Globus pallidus (tissue), 1 donor: ENCODE data around the gene LRRC56.

Experiments
- DNase-seq: peaks from one replicate; pipeline ENCODE4 v3.0.0-alpha.2; 2015; ENCODE audit warnings: low spot score

The LRRC56 gene

GRCh38 chr11:539971-540481 lies 2.7 kb downstream of the LRRC56 start:
- DNase-seq: no peak

DNA sequence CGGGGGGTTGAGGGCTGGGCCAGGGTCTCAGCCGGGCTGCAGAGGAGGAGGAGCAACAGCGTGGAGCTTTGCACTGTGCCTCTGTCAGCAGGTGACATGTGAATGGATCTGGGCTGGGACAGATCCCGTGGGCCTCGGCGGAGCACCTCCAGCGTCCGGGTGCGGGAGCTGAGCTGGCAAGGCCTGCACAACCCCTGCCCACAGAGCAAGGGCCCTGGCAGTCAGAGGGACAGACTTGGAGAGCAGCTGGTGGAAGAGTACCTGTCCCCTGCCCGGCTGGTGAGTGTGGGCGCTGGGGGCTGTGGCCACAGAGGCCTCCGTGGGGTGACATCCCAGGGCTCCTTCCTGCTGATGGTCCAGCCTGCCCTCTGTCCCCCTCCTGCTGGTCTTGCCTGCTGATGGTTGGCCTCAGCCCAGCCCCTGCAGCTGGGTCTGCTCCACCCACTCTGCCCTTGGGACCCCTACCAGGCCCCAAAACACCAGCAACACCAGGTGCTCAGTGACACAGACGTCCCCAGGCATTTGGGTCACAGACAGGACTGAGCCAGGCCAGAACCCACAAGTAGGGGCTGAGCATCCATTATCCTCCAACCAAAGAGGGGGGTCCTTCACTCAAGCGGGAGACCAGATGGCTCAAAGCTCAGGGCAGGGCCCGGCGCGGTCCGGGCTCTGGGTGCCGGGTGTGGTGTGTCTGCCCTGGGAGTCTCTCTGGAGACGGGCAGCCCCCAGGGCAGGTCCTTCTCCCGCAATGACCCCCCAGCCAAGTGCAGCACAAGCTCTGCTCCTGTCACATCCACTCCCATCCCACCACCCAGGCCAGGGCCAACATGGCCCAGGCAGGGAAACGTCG lies 3.5 kb downstream of the LRRC56 start:
- DNase-seq: no peak

DNA sequence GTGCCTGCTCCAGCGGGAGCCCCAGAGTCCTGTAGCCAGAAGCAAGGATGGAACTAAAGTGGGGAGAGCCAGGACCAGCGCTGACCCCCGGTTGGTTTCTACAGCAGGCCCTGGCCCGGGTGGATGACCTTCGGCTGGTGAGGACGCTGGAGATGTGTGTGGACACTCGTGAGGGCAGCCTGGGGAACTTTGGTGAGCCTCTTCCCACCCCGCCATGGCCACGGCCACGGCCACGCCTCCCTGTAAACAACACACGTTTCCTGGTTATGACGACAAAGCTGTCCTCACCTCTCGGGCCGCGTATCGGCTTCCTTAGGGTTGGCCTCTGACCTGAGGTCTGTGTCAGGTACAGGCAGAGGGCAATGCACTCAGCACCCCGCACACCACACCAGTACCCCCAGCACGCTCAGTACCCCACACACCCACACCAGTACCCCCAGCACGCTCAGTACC lies 4.1 kb downstream of the LRRC56 start:
- DNase-seq: no peak

DNA sequence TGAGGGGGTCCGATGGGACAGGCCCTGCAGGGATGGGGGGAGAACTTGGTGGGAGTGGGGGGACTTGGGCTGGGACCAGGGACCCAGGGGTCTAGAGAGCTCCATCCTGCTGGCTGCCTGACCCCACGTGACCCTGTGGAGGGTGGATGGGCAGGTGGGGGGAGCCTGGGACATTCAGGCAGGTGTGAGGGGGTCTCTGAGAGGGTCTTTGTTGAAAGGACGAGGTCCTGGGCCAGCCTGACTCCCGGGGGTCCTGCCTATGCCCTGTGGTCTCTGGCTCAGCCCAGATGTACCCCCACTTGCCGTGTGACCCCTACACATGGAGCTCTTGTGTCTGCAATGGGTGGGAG lies 7.5 kb downstream of the LRRC56 start:
- DNase-seq: no peak

- no peak for DNase-seq
Observed at GRCh38 chr11:545171-545570, 7.8 kb downstream of the LRRC56 start.

DNA sequence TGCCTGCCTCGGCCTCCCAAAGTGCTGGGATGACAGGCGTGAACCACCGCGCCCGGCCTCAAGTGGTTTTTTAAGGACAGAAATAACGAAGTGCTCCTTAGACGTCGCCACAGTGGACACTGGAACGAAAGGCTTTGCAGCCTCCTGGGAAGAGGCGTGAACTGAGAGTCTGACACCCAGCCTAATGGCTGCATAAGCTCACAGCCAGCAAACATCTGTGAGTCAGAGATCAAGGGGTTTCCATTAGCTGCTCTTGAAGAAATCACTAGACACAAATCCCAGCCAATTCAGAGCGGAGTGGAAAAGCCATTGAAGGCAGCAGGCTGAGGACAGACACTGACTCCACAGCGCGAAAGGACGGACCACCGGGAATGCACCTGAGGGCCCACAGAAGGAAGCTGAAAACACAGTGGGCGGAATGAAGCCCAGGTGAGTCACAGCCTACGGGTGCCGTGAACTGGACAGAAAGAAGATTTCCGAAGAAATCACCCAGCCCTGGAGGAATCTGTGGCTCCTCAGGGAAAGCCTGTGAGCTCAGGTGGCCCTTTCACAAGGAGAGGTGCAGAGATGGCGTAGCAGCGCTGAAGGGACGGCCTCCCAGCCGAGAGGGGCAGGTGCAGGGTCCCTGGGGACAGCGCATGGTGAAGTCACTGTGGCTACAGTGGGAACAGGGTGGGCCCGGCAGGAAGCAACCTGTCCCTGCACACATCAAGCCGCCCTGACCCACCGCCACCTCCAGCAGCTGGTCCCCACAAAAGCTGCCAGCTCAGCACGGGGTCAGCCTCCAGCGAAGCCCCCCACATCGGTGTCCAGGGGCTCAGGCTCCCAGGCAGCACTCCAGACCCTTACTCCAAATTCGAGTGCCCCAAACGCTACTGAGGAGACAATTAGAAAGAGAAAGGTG lies 11.6 kb downstream of the LRRC56 start:
- DNase-seq: no peak

DNA sequence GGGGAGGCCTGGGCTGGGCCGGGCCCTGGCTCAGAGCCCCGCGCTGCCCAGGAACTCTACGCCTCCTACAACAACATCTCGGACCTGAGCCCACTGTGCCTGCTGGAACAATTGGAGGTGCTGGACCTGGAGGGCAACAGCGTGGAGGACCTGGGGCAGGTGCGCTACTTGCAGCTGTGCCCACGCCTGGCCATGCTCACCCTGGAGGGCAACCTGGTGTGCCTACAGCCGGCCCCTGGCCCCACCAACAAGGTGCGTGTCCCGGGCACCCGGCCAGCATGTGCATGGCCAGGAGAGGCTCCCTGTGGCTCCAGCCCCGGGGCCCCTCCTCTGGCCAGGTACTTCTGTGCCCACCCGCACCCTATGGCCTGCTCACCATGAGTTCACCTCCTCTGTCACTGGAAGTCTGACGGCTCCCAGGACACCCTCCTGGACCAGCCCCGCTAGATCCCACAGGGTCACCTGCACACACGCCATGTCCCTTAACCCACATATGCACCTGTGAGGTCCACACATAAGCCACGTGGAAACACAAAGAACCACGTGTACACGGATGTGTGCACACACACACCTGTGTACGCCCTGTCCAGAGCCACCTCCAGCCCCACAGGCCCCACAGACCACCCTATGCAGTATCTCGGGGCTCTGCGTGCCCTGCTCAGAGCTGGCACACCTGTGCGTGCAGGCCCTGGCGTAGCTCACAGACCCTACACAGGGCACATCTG lies 12.9 kb downstream of the LRRC56 start:
- DNase-seq: no peak

DNA sequence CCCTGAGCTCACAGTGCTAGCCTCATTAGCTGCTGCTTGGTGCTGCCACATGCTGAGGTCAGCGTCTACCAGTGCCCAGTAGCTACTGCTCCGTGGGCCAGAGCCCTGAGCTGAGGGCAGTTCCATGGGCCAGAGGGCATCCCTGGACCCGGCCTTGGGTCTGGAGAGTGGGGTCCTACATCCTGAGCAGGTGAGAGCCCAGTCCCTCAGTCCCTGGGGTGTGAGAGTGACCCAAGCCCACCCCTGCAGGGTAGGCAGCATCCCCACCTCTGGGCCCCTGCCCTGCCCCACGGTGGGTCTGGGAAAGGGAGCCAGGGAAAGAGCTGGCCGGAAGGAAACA lies 13.4 kb downstream of the LRRC56 start:
- no peak for DNase-seq

DNA sequence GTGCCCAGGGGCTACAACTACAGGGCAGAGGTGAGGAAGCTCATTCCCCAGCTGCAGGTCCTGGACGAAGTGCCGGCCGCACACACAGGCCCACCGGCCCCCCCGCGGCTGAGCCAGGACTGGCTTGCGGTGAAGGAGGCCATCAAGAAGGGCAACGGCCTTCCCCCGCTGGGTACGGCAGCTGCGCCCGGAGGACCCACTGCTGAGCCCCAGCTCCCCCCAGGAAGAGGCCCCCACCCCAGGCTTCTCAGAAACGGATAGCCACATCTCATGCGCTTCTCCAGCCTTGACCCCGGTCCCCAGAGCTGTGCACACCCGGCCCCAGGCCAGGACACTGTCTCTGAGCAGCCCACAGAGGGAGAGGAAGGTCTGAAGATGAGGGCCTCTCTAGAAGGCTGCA lies 13.8 kb downstream of the LRRC56 start:
- no peak for DNase-seq

DNA sequence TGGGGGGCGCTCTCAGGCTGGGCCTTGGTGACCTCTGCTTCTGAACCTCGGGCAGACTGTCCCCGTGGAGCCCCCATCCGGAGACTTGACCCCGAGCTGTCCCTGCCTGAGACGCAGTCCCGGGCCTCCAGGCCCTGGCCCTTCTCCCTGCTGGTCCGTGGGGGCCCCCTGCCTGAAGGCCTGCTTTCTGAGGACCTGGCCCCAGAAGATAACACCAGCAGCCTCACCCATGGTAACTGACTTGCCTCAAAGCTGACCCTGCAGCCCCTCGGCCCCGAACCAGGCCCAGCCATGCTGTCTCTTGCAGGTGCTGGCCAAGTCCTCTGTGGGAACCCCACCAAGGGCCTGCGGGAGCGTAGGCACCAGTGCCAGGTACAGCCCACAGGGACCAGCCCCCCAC lies 14.3 kb downstream of the LRRC56 start:
- DNase-seq: no peak

- DNase-seq: no peak
Observed at GRCh38 chr11:553083-553987, 16.0 kb downstream of the LRRC56 start.

DNA sequence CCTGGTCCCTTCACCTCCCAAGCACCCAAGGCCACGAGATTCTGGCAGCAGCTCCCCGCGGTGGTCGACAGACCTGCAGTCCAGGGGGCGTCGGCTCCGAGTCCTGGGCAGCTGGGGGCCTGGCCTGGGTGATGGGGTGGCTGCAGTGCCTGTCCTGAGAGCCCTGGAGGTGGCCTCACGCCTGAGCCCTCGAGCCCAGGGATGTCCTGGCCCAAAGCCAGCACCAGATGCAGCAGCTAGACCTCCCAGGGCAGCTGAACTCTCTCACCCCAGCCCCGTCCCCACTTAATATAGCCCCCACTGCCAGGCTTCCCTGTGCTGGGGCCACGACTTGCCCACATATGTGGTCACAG lies 16.6 kb downstream of the LRRC56 start:
- no peak for DNase-seq

DNA sequence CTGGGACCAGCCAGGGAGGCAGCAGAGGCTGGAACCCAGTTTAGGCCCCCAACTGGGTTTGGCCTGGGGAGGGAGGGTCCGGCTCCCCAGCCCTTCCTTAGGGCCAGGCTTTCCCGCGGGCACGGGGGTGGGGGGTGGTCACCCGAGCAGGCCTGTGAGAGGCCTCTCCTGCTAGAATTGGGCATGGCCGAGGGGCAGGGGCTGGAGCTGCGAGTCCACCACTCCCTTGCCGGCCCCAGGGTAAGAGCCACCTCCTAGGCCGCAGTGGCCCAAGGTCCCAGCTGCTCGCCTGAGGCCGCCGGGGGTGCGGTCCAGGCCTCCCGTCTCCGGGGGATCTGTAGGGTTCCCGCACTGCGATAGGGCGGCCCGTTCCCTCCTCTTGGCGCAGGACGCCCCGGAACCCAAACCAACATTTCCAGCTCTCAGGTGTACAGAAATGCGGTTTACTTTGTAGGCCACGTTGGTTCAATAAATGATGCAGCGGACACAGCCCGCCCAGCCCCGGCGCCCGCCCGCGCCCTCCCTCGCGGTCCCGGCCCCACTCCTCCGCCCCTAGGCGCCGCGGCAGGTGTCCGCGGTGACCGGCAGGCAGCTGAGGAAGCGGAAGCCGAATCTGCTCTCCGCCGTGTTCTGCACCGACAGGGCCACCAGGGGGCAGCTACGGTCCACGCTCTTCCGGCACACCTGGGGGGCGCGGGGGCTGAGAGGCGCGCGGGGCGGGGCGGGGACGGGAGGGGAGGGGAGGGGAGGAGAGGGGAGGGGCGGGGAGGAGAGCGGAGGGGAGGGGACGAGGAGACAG lies 17.3 kb downstream of the LRRC56 start:
- no peak for DNase-seq

- DNase-seq: no peak
Observed at GRCh38 chr11:555227-555779, 18.0 kb downstream of the LRRC56 start.

GRCh38 chr11:555780-556661 lies 18.7 kb downstream of the LRRC56 start:
- DNase-seq: no peak

- DNase-seq: no peak
Observed at GRCh38 chr11:556662-557256, 19.4 kb downstream of the LRRC56 start.

DNA sequence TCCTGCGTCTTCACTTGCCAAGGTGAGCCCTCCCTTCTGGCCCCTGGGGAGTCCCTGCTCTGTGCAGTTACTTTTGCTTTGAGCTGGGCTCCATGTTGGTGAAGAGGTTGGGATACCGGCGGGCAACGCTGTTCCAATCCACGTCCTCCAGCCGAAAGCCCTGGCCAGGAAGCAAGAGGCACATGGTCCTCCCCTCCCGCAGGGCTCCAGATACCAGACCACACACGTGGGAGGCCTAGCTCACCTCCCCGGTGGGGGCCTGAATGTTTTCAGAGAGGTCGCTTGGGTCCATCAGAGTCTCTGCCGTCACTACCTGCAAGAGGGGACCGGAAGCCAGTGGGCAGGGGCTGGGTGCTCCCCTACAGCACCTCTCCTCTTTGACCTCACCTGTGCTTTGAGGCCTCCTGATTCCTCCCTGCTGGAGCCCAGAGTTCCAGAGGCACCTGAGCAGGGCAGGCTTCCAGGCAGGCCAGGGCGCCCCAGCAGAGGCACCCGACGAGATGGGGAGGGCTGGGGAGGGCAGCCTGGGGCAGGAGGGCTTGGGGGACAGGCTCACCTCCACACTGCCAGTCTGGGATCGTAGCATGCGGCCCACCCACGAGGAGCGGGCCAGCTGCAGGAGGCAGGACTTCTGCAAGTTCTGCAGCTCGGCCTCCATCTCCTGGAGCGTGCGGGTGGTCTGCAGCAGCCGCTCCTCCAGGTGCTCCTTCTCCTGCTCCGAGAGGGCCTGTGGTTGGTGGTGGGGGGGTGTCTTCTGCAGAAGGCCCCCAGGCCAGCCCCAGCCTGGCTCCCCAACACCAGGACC lies 20.2 kb downstream of the LRRC56 start:
- no peak for DNase-seq

DNA sequence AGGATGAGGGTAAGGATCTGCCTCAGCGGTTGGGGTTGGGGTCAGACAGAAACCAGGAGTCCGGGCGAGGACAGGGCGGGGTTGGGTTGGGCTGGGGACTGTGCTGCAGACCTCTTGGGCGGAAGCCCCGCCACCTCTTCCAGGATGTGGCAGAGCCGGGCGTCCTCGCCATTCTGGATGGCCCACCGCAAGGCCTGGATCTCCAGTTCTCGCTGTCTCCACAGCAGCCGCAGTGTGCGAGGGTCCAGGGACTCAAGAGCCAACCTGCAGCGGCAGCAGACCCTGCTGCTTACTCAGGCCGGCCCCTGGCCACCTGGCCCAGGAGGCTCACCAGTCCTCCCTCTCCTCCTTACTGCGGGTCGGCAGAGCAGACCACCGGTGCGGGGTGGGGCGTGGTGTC lies 21.2 kb downstream of the LRRC56 start:
- DNase-seq: no peak
